GM10847 (cell line): ENCODE results near the gene EEF2.

Experiments used
- POLR2A ChIP-seq: IDR thresholded peaks from 2 replicates; pipeline ENCODE4 v1.6.1; 2011; ENCODE audit not compliant: insufficient read length; ENCODE audit errors: extremely low read depth

The EEF2 gene

GRCh38 chr19:3966051-3967017, 18.9 kb downstream of the EEF2 start:
- no peak for TF ChIP-seq POLR2A

- no peak for TF ChIP-seq POLR2A
Observed at GRCh38 chr19:3964256-3965194, 20.7 kb downstream of the EEF2 start.

- TF ChIP-seq POLR2A: no peak
Observed at GRCh38 chr19:3963458-3964255, 21.6 kb downstream of the EEF2 start.

GRCh38 chr19:3961007-3961406, 24.3 kb downstream of the EEF2 start:
- TF ChIP-seq POLR2A: no peak

- no peak for TF ChIP-seq POLR2A
Observed at GRCh38 chr19:3959766-3960131, 25.5 kb downstream of the EEF2 start.

GRCh38 chr19:3958836-3959765, 26.2 kb downstream of the EEF2 start:
- TF ChIP-seq POLR2A: no peak

- TF ChIP-seq POLR2A: no peak
Observed at GRCh38 chr19:3955688-3956087, 29.6 kb downstream of the EEF2 start.

GRCh38 chr19:3954107-3954506, 31.2 kb downstream of the EEF2 start:
- no peak for TF ChIP-seq POLR2A

- TF ChIP-seq POLR2A: no peak
Observed at GRCh38 chr19:3950871-3951861, 34.1 kb downstream of the EEF2 start.

- no peak for TF ChIP-seq POLR2A
Observed at GRCh38 chr19:3949997-3950859, 35.0 kb downstream of the EEF2 start.

- TF ChIP-seq POLR2A: no peak
Observed at GRCh38 chr19:3949294-3949693, 36.0 kb downstream of the EEF2 start.

GRCh38 chr19:3945838-3946237, 39.4 kb downstream of the EEF2 start:
- TF ChIP-seq POLR2A: no peak
